GM18870 (cell line): ENCODE data around the gene CSF2RB.

Experiments used
- ATAC-seq: cut with Tn5 transposase; IDR thresholded peaks from one replicate; pipeline ENCODE4 v1.9.1; 2021; ENCODE audit warnings: moderate library complexity; ENCODE audit not compliant: unreplicated experiment

Gene CSF2RB

GRCh38 chr22:36918586-36919284 is 5.3 kb downstream of the CSF2RB start:
- ATAC-seq = no peak

GRCh38 chr22:36921309-36922104 is 8.1 kb downstream of the CSF2RB start:
- no peak for ATAC-seq

- no peak for ATAC-seq
Observed at GRCh38 chr22:36922105-36922608, 8.7 kb downstream of the CSF2RB start.

GRCh38 chr22:36922711-36923110 is 9.3 kb downstream of the CSF2RB start:
- ATAC-seq = no peak

GRCh38 chr22:36923131-36923788 is 9.8 kb downstream of the CSF2RB start:
- ATAC-seq = no peak

GRCh38 chr22:36924151-36924698 is 10.8 kb downstream of the CSF2RB start:
- no peak for ATAC-seq

- ATAC-seq = no peak
Observed at GRCh38 chr22:36925388-36926290, 12.2 kb downstream of the CSF2RB start.

- ATAC-seq = no peak
Observed at GRCh38 chr22:36926309-36926708, 12.9 kb downstream of the CSF2RB start.

GRCh38 chr22:36926721-36927435 is 13.4 kb downstream of the CSF2RB start:
- ATAC-seq = no peak

- no peak for ATAC-seq
Observed at GRCh38 chr22:36927671-36928070, 14.2 kb downstream of the CSF2RB start.

- ATAC-seq = no peak
Observed at GRCh38 chr22:36928196-36928595, 14.8 kb downstream of the CSF2RB start.

GRCh38 chr22:36928786-36929535 is 15.5 kb downstream of the CSF2RB start:
- no peak for ATAC-seq

- ATAC-seq = no peak
Observed at GRCh38 chr22:36929621-36930020, 16.2 kb downstream of the CSF2RB start.

GRCh38 chr22:36930041-36930935 is 16.9 kb downstream of the CSF2RB start:
- no peak for ATAC-seq

GRCh38 chr22:36931446-36931845 is 18.0 kb downstream of the CSF2RB start:
- ATAC-seq = no peak

GRCh38 chr22:36933629-36934417 is 20.4 kb downstream of the CSF2RB start:
- ATAC-seq = no peak
